ENCODE measurements around the gene DLG2.

GRCh38 chr11:84634309-84634708, 992.8 kb downstream of the DLG2 start:
- TF ChIP-seq POLR2A (IDR thresholded peaks at IDR 0.05; ENCODE audit: low read depth, low read length) (no peak), SPI1 (IDR thresholded peaks at IDR 0.05; ENCODE audit: low read depth, low read length) (no peak), POU2F2 (IDR thresholded peaks at IDR 0.05; ENCODE audit: low read depth, low read length) (no peak), TAF1 (IDR thresholded peaks at IDR 0.05; ENCODE audit: low read depth, low read length) (no peak)

All from GM12891 (cell line).